ENCODE data around the gene MFAP2.
A peak's percentile ranks its signal among the peaks of the same experiment; 100 is the strongest.
"Not testable (repeated sequence)": the region's sequence is repeated elsewhere in the genome, so short reads cannot be mapped to it uniquely, and the experiment has no call there.

The MFAP2 gene

GRCh38 chr1:16960560-16961296 is 19.7 kb downstream of the MFAP2 start:
- peak in 6 of 14 donors; percentile 7 to 56 (median 18) for DNase-seq

GRCh38 chr1:16958475-16958874 is 21.9 kb downstream of the MFAP2 start:
- DNase-seq, result no peak

GRCh38 chr1:16957731-16958130 is 22.7 kb downstream of the MFAP2 start:
- no peak for DNase-seq

GRCh38 chr1:16956775-16957174 is 23.6 kb downstream of the MFAP2 start:
- no peak for DNase-seq

- DNase-seq, result no peak
Observed at GRCh38 chr1:16955186-16955585, 25.2 kb downstream of the MFAP2 start.

- DNase-seq, result no peak
Observed at GRCh38 chr1:16954579-16954978, 25.8 kb downstream of the MFAP2 start.

- not testable (repeated sequence) for DNase-seq
Observed at GRCh38 chr1:16952376-16952775, 28.0 kb downstream of the MFAP2 start.

GRCh38 chr1:16949026-16949425 is 31.4 kb downstream of the MFAP2 start:
- DNase-seq, result not testable (repeated sequence)

GRCh38 chr1:16948282-16948891 is 32.0 kb downstream of the MFAP2 start:
- not testable (repeated sequence) for DNase-seq

- no peak for DNase-seq
Observed at GRCh38 chr1:16946646-16947045, 33.8 kb downstream of the MFAP2 start.

GRCh38 chr1:16946185-16946584 is 34.2 kb downstream of the MFAP2 start:
- DNase-seq, result not testable (repeated sequence)

- not testable (repeated sequence) for DNase-seq
Observed at GRCh38 chr1:16945512-16945911, 34.9 kb downstream of the MFAP2 start.

GRCh38 chr1:16944038-16944437 is 36.4 kb downstream of the MFAP2 start:
- DNase-seq, result no peak

GRCh38 chr1:16939386-16940180 is 40.8 kb downstream of the MFAP2 start:
- not testable (repeated sequence) for DNase-seq

- DNase-seq, result no peak
Observed at GRCh38 chr1:16938351-16939321, 41.8 kb downstream of the MFAP2 start.

GRCh38 chr1:16936580-16936979 is 43.8 kb downstream of the MFAP2 start:
- not testable (repeated sequence) for DNase-seq

GRCh38 chr1:16933945-16934344 is 46.5 kb downstream of the MFAP2 start:
- not testable (repeated sequence) for DNase-seq

- not testable (repeated sequence) for DNase-seq
Observed at GRCh38 chr1:16931206-16931934, 49.0 kb downstream of the MFAP2 start.

- not testable (repeated sequence) for DNase-seq
Observed at GRCh38 chr1:16929146-16930041, 51.0 kb downstream of the MFAP2 start.
